Bone marrow (tissue), 2 donors: ENCODE results near the gene ATP11A.

Experiments
- DNase-seq, 2 donors: peaks; one replicate each; lab custom pipeline; 2025; lab: John Stamatoyannopoulos, UW

ATP11A gene

GRCh38 chr13:112725346-112726015 lies 35.6 kb downstream of the ATP11A start:
- peak in 1 of 2 donors; percentile 39 for DNase-seq

GRCh38 chr13:112726016-112726767 lies 36.4 kb downstream of the ATP11A start:
- no peak for DNase-seq

- DNase-seq = no peak
Measured at GRCh38 chr13:112727581-112727980, 37.7 kb downstream of the ATP11A start.

GRCh38 chr13:112728375-112729126 lies 38.7 kb downstream of the ATP11A start:
- DNase-seq = no peak

- DNase-seq = no peak
Measured at GRCh38 chr13:112729408-112729807, 39.6 kb downstream of the ATP11A start.

- DNase-seq = no peak
Measured at GRCh38 chr13:112730157-112730671, 40.4 kb downstream of the ATP11A start.

- DNase-seq = no peak
Measured at GRCh38 chr13:112731667-112732616, 42.1 kb downstream of the ATP11A start.

- DNase-seq = no peak
Measured at GRCh38 chr13:112732679-112733078, 42.8 kb downstream of the ATP11A start.

GRCh38 chr13:112733112-112733511 lies 43.3 kb downstream of the ATP11A start:
- DNase-seq = no peak

- no peak for DNase-seq
Measured at GRCh38 chr13:112733661-112734379, 44.0 kb downstream of the ATP11A start.

GRCh38 chr13:112734696-112735547 lies 45.1 kb downstream of the ATP11A start:
- no peak for DNase-seq

- DNase-seq = no peak
Measured at GRCh38 chr13:112735791-112736190, 46.0 kb downstream of the ATP11A start.

- DNase-seq = no peak
Measured at GRCh38 chr13:112737294-112737693, 47.5 kb downstream of the ATP11A start.

GRCh38 chr13:112738606-112739005 lies 48.8 kb downstream of the ATP11A start:
- no peak for DNase-seq

GRCh38 chr13:112740502-112741131 lies 50.8 kb downstream of the ATP11A start:
- no peak for DNase-seq

- no peak for DNase-seq
Measured at GRCh38 chr13:112741185-112741755, 51.4 kb downstream of the ATP11A start.

GRCh38 chr13:112741835-112742570 lies 52.2 kb downstream of the ATP11A start:
- no peak for DNase-seq

GRCh38 chr13:112742583-112742982 lies 52.7 kb downstream of the ATP11A start:
- DNase-seq = no peak
